ENCODE results near the gene KNTC1.

Gene KNTC1

DNA sequence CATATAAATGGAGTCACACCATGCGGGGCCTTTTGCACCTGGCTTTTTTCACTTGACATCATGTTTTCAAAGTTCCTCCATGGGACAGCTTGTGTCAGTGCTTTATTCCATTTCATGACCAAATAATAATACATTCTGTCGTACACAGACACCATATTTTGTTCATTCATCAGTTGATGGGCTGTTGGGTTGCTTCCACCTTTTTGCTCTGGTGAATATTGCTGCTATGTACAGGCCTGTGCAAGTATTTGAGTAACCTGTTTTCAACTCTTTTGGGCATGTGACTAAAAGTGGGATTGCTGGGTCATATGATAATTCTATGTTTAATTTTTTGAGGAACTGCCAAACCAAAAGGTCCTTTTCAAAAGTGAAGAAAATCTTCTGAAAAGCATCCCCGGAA is 129.2 kb downstream of the KNTC1 start:
- DNase-seq: no peak

DNA sequence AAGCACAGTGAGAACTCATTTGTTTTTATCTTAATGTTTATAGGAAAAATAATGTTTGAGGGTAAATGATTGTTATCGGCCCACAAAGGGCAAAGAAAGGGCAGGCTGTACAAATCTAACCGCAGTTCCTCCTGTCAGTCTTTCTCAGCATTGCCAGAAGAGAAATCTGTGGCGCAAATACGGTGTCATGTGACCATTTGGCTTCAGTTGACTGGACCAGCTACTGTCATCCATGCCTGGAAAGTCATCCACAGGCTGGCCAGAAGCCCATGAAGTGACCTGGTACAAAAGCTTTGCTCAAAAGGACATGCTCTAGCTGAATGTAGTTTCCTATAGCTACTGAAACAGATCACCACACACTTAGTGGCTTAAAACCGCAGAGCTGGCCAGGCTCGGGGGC is 132.5 kb downstream of the KNTC1 start:
- DNase-seq: peak; percentile 62

DNA sequence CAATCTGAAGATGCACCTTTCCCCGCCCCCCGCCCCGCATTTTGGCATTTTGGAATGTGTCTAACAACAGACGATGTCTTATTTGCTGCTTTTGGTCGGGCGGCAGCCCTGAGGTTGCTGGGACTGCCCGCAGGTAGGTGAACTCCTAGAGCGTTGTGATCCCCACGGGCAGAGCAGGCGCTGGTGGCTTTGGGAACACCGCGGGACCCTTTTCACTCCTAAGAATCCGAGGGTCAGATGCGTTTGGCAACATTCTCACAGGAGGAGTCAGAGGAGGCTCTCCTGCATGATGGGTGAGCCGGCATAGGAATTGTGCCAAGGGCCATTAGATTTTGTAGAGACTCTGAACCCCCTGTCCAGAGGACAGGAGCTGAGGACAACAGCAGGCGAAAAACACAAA is 134.2 kb downstream of the KNTC1 start:
- no peak for DNase-seq

DNA sequence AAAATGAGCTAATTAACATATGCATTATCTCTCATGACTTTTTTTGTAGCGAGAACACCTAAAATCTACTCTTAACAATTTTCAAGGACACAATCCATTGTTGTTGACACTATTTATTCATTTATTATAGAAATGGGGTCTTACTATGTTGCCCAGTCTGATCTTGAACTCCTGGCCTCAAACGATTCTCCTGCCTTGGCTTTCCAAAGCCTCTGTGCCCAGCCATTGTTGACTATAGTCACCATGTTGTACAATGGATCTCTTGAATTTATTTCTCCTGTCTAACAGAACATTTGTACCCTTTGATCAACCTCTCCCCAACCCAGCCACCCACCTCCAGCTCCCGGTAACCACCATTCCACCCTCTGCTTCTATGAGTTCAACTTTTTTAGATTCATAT is 134.9 kb downstream of the KNTC1 start:
- no peak for DNase-seq

DNA sequence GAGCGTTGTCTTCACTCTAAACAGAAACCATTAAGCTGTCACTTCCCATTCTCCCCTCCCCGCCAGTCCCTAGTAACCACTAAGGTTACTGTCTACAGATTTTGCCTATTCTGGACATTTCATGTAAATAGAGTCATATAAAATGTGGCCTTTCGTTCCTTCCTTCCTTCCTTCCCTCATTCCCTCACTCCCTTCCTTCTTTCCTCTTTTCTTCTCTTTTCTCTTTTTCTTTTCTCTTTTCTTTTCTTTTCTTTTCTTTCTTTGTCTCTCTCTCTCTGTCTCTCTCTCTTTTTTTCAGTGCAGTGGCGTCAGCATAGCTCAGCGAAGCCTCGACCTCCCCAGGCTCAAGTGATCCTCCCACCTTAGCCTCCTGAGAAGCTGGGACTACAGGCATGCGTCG is 138.3 kb downstream of the KNTC1 start:
- DNase-seq: no peak

DNA sequence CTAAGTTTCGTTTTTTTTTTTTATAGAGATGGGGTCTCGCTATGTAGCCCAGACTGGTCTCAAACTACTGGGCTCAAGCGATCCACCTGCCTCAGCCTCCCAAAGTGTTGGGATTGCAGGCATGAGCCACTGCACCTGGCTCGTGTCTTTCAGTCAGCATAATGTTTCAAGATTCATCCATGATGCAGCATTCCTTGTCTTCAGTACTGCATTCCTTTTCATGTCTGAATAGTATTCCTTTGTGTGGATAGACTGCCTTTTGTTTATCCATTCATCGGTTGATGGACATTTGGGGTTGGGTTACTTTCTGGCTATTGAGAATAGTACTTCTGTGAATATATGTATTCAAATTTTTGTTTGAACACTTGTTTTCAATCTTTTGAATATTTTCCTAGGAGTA is 138.7 kb downstream of the KNTC1 start:
- no peak for DNase-seq

DNA sequence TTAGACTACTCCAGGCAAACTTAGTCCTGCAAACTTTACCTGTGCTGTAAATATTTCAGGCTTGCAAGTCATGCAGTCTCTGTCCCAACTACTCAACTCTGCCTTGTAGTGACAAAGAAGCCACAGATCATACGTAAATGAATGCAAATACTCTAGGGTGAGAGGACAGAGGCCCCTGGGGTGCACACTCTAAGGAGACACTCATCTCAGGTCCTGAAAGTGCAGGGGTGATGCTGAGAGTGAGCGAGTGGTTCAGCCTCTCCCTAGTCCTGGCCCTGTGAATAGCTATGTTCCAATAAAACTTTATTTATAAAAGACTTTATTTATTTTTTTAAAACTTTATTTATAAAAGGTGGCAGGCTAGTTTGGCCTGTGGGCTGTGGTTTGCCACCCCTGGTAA is 141.2 kb downstream of the KNTC1 start:
- no peak for DNase-seq

DNA sequence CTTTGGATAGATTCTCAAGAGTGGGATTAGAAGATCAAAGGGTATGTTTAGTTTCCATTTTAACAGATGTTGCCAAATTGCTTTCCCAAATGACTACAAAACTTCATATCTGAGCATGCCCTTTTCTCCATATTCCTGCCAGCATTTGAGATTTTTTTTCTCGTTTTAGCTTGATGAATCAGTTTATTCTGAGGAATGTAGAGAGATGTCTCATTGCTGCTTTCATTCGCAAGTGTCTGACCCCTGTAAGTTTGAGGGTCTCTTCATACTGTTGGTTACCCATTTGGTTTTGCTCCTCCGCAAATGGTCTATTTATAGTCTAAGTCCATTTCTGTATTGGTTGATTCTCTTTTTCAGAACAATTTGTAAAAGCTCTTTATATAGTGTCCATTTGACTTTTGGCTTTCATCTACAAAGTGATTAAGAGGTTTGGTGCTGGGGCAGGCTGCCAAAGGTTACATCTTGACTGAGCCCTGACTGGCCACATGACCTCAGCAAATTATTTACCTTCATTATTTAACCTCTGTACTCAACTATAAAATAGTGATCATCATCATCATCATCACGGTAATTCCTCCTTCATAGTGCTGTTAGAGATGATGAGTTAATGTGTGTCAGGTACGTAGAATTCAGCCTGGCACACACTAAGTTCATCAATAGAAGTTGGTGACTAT is 142.5 kb downstream of the KNTC1 start:
- DNase-seq: no peak

DNA sequence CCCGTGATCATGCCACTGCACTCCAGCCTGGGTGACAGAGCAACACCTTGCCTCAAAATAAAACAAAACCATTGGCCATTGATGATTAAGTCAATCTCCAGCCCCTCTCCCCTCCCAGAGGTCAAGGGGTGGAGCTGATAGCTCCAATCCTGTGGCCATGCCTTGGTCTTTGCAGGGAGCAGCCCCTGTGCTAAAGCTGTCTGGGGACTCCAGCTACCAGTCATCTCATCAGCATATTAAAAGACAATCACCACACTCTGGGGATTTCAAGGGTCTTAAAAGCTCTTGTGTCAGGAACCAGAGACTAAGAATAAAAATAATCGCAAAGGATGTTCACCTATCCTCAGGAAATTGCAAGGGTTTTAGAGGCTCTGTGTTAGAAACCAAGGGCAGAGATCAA is 145.5 kb downstream of the KNTC1 start:
- no peak for DNase-seq

Measured in hematopoietic multipotent progenitor cell treated with erythropoietin and hydrocortisone succinate and interleukin-3 and kit ligand, for 6 days (in vitro differentiated cells).